Mucosa of descending colon (tissue), 3 donors: ENCODE measurements around the gene TTC13. TPM values are rescaled to one million over a fixed set of nuclear protein-coding genes. Genes with fewer than 3 reads are reported as not detected.
A peak's percentile ranks its signal among the peaks of the same experiment; 100 is the strongest.

Source experiments
- ATAC-seq: fragments of 200-7000 bp; cut with Tn5 transposase; one replicate; pipeline ENCODE4 v1.9.1; 2020; ENCODE audit warnings: mild to moderate bottlenecking, moderate library complexity
- DNase-seq, 3 donors: peaks; one replicate each; pipeline ENCODE4 v3.0.0-alpha.2; 2020
- H3K36me3 ChIP-seq: fragments of 200-600 bp; one replicate; pipeline ENCODE4 v1.8.0; 2021; ENCODE audit warnings: low read depth, mild to moderate bottlenecking
- H3K4me1 ChIP-seq: fragments of 200-600 bp; one replicate; pipeline ENCODE4 v1.8.0; 2021; ENCODE audit warnings: low read depth, mild to moderate bottlenecking
- H3K4me3 ChIP-seq: fragments of 200-600 bp; one replicate; pipeline ENCODE4 v1.8.0; 2021; ENCODE audit warnings: mild to moderate bottlenecking
- H3K9me3 ChIP-seq: fragments of 200-600 bp; one replicate; pipeline ENCODE4 v1.8.0; 2021; ENCODE audit warnings: mild to moderate bottlenecking
- intact Hi-C, 2 donors: fragments of 100-400 bp; cut with DNase I in 1 of 2; cut with micrococcal nuclease in 1 of 2; formaldehyde crosslinking; loops; one replicate each; pipeline versions ENCODE4 v1.11.0 to v1.11.1; 2022; cut with DNase I, micrococcal nuclease
- total RNA-seq, 3 donors: library from RNA; stranded (reverse); fragmentation: NEBNext Ultra II Directional in 2 of 3; extraction: Animal tissue kit (Norgen Biotek cat#: 25700) in 2 of 3; gene quantifications; one replicate each; pipeline versions ENCODE4 v1.2.1 to v1.2.4, GENCODE V29; 2021 to 2023
- TF ChIP-seq, protein P1 (sequence below): fragments of 200-600 bp; IDR thresholded peaks from one replicate; pipeline ENCODE4 v1.8.0; 2022; ENCODE audit warnings: antibody characterized with exemption, mild to moderate bottlenecking
- donor health status: DM: no; HTN: no; CAD: no; lungs with moderate emphysema.
- donor health status: DM: no; HTN: no; CAD: no.
- donor health status: DM: no; HTN: yes; CAD: no.

TTC13 gene
- total RNA-seq, 3 donors from 2014 or later: 24.0 to 39.7 (median 28.4) TPM

DNA sequence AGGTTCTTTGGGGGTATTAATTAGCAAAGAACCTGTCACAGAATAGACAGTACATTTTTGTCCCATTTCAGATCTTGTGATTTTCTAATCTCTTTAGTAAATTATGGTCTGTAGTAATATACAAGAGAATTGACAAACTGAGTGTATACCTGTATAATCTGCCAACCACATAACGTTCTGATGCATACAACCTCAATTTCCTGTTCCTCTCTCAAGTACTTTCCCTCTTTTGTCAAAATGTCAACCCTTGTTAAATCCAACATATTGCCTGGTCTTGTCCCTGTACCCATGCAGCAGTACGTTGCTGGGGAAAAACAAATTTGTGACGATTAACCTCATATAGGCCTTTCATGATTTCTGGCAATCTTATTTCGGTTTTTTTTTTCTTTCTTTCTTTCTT lies 1.3 kb upstream of the TTC13 start:
- H3K4me3 ChIP-seq: no peak overlapping the region
- no peak for ATAC-seq
- peaks cover 24% of the 10 kb centered on the region for H3K4me1 ChIP-seq
- TF ChIP-seq, protein P1, sequence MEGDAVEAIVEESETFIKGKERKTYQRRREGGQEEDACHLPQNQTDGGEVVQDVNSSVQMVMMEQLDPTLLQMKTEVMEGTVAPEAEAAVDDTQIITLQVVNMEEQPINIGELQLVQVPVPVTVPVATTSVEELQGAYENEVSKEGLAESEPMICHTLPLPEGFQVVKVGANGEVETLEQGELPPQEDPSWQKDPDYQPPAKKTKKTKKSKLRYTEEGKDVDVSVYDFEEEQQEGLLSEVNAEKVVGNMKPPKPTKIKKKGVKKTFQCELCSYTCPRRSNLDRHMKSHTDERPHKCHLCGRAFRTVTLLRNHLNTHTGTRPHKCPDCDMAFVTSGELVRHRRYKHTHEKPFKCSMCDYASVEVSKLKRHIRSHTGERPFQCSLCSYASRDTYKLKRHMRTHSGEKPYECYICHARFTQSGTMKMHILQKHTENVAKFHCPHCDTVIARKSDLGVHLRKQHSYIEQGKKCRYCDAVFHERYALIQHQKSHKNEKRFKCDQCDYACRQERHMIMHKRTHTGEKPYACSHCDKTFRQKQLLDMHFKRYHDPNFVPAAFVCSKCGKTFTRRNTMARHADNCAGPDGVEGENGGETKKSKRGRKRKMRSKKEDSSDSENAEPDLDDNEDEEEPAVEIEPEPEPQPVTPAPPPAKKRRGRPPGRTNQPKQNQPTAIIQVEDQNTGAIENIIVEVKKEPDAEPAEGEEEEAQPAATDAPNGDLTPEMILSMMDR: no peak
- no peaks in the 10 kb centered on the region for H3K36me3 ChIP-seq
- intact Hi-C loops: no loop called here
- H3K9me3 ChIP-seq: no peaks in the 10 kb centered on the region
- DNase-seq: no peak

DNA sequence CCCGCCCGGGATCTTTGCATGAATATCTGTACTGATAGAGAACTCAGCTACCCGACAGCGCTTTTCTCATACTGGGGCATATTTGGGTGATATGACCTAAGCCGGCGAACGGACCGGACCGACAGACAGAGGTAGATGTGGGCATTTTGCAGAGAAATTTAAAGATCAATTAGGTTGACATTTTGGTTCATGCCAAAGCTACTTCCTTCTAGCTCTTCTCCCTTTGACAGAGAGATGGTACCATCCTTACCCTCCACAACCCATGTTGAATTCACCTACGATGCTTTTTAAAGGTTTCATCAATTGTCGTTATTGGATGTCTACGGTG lies 692 bp upstream of the TTC13 start:
- no peak for DNase-seq
- ATAC-seq: no peak
- peaks cover 18% of the 10 kb centered on the region for H3K4me1 ChIP-seq
- H3K4me3 ChIP-seq: peak overlapping the region; percentile 75
- intact Hi-C loops: no loop called here
- H3K36me3 ChIP-seq: no peaks in the 10 kb centered on the region
- H3K9me3 ChIP-seq: no peaks in the 10 kb centered on the region
- TF ChIP-seq, protein P1: no peak

DNA sequence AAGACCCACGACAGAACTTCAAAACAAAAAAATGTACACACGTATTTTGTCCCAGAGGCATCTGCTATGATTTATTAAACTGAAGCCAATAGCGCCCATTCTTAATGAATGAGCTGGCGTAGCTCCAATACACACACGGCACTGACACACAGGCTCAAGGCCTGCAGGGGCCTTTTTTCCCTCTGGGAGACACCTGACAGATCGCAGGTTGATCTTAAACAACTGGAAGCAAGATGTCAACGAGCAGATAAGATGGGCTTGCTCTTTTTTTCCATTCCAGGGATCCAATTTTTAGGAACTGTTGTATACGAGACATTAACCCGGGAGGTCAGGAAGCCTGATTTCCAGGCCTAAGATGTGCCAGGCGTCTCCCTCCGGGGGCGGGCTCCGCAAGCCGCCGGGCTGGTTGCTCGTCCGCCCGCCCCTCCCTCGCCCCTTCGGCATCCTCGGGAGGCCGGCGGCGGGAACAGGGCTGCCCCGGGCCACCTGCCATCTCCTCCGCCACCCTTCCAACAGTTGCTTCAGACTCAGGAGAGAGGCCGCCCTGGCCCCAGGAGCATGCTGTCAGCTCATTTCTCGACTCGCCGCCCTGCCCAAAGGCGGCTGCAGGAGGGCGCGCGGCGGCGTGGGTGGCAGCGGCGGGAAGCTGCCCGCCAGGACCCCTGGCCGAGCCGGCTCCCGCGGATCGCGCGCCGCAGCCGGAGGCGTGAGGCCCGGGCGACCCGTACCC lies 735 bp downstream of the TTC13 start:
- Histone ChIP-seq H3K4me3 (peak overlapping the region; percentile 75), H3K4me1 (peaks cover 14% of the 10 kb centered on the region), H3K9me3 (no peaks in the 10 kb centered on the region), H3K36me3 (no peaks in the 10 kb centered on the region)
- intact Hi-C loops: no loop called here
- DNase-seq (peak; percentile 45 to 68 (median 67)), ATAC-seq (peak; percentile 4)
- TF ChIP-seq, protein P1: no peak

DNA sequence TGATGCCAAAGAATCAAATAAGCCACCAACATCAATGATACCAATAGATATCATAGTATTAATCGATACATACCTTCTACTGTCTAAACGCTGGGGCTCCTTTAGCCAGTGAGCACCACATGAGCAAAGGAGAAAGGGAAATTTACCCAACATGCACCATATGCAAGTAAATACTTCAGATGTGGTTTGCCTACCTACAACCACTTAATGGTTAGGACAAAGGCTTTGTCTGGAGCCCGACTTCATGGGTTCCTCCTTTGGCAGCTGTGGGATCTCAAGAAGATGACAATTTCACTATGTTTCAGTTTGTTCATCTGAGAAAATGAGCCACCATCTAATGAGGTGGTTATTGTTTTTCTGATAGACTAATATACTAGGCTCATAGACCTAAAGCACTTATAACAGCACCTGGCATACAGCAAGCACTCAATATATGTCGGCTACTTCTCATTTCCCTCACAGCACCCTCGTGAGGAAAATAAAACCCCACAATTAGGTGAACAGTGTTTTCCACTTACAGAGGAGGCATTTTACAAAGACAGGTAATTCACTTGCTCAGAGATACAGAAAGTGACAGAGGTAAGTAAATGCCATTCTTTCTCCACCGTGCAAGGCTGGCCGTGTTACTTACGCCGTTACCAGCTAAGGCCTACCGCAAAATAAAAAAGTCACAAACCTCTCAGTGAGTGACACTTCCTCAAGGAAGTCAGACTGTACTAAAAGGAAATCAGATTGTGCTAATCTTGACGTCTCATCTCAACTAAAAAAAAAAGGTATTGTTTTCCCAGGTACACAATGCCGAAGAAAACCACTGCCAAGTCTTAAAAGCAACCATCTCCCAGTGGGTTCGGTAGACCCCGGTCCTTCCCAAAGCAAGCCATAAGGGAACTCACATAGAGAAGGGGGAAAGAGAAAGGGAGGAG lies 1.6 kb downstream of the TTC13 start:
- Histone ChIP-seq H3K9me3 (no peaks in the 10 kb centered on the region), H3K36me3 (no peaks in the 10 kb centered on the region), H3K4me3 (no peak overlapping the region), H3K4me1 (peaks cover 12% of the 10 kb centered on the region)
- peak; percentile 17 for ATAC-seq
- intact Hi-C loops: no loop called here
- TF ChIP-seq, protein P1: no peak
- no peak for DNase-seq

DNA sequence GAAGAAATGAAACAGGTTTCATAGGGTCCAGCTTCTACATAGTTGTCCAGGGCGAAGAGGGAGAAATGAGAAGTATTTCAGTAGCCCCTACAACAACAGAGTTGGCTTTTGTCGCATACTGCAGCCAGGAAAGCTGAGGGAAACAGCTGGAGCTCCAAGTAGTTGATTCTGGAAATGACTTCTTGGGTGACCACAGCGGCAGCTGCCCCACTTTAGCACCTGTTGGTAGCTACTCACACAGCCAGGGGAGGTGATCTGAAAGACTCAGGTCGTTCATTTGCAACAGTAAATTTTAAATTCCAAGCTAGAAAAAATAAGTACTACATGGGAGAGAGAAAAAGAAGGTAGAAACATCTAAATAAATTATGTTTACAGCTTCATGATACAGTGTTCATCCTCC lies 2.3 kb downstream of the TTC13 start:
- ATAC-seq: no peak
- peaks cover 12% of the 10 kb centered on the region for H3K4me1 ChIP-seq

More for the DNA sequence above, 2.3 kb downstream of the TTC13 start:
- Histone ChIP-seq H3K4me3 (no peak overlapping the region), H3K36me3 (no peaks in the 10 kb centered on the region), H3K9me3 (no peaks in the 10 kb centered on the region)
- intact Hi-C loops: no loop called here
- TF ChIP-seq, protein P1: no peak
- DNase-seq: no peak
